Endothelial cell of umbilical vein (primary cell): ENCODE measurements around the gene SMAD2. TPM values are rescaled to one million over a fixed set of nuclear protein-coding genes. Genes with fewer than 3 reads are reported as not detected.

ENCODE experiments used
- BruUV-seq: library from RNA; stranded (reverse); fragments of 400-500 nt; replicated peaks from 2 replicates; lab custom pipeline; 2021; lab: Mats Ljungman, UMichigan
- CTCF ChIA-PET: fragments of 300-600, 350-600 bp; sonication (Branson Sonifier 250); formaldehyde crosslinking; loops from one replicate; lab custom pipeline; 2021; ENCODE audit warnings: antibody characterized with exemption, inconsistent platforms; lab: Charles Lee
- POLR2A ChIA-PET: fragments of 300-600, 350-600 bp; sonication (Branson Sonifier 250); formaldehyde crosslinking; loops from one replicate; lab custom pipeline; 2021; ENCODE audit warnings: antibody characterized with exemption, inconsistent platforms; lab: Charles Lee
- DNase-seq: peaks from one replicate; pipeline ENCODE4 v3.0.0-alpha.2; 2011; ENCODE audit warnings: low read depth, low spot score
- FAIRE-seq: peaks from 2 replicates; lab custom pipeline; 2011; peaks lifted over from hg19 to GRCh38; lab: Jason Lieb, UNC
- H2AFZ ChIP-seq: 2 replicates; pipeline ENCODE4 v1.6.0; 2012; ENCODE audit warnings: low read depth, low read length, control low read depth, inconsistent platforms
- H3K27ac ChIP-seq: 2 replicates; pipeline ENCODE4 v1.5.1; 2011; ENCODE audit warnings: low read depth, mild to moderate bottlenecking, control low read depth, low read length, moderate library complexity; ENCODE audit not compliant: insufficient read depth
- H3K27me3 ChIP-seq, 2 experiments: 2 replicates each; pipeline versions ENCODE4 v1.6.0 to v1.6.1; 2011; ENCODE audit warnings: low read length in 2 of 2, mixed read lengths in 1 of 2; ENCODE audit not compliant: control insufficient read depth in 2 of 2, insufficient read depth in 2 of 2
- H3K36me3 ChIP-seq, 2 experiments: 2 replicates in 1 of 2; 3 replicates in 1 of 2; pipeline ENCODE4 v1.5.1; 2011; ENCODE audit warnings: low read length in 2 of 2, mild to moderate bottlenecking in 1 of 2, moderate library complexity in 1 of 2; ENCODE audit not compliant: control insufficient read depth in 2 of 2, insufficient read depth in 2 of 2; ENCODE audit errors: extremely low read depth in 1 of 2
- H3K4me1 ChIP-seq: 3 replicates; pipeline ENCODE4 v1.5.1; 2011; ENCODE audit warnings: mild to moderate bottlenecking, low read length; ENCODE audit not compliant: control insufficient read depth, insufficient read depth; ENCODE audit errors: extremely low read depth
- H3K4me2 ChIP-seq: 2 replicates; pipeline ENCODE4 v1.6.1; 2011; ENCODE audit warnings: low read length, control low read depth, mixed read lengths; ENCODE audit not compliant: insufficient read depth
- H3K4me3 ChIP-seq, 3 experiments: fragments of 200-600 bp in 1 of 3; sonication (generic), shearing (Covaris generic) in 1 of 3; replicated peaks in 1 of 3; 2 replicates each; pipeline ENCODE4 v1.5.1; 2011 to 2016; ENCODE audit warnings: control low read depth in 3 of 3, low read length in 3 of 3, mild to moderate bottlenecking in 2 of 3, inconsistent platforms in 1 of 3, low read depth in 1 of 3, moderate library complexity in 1 of 3; ENCODE audit not compliant: insufficient read depth in 1 of 3
- H3K79me2 ChIP-seq: 2 replicates; pipeline ENCODE4 v1.6.0; 2012; ENCODE audit warnings: low read length, inconsistent platforms; ENCODE audit not compliant: control insufficient read depth, insufficient read depth
- H3K9ac ChIP-seq: replicated peaks from 2 replicates; pipeline ENCODE3; 2011; ENCODE audit warnings: low read length, control low read depth; ENCODE audit not compliant: insufficient read depth; ENCODE audit errors: extremely low read depth
- H3K9me1 ChIP-seq: replicated peaks from 3 replicates; pipeline ENCODE4 v1.6.0; 2011; ENCODE audit warnings: mild to moderate bottlenecking, low read length; ENCODE audit not compliant: control insufficient read depth, insufficient read depth; ENCODE audit errors: extremely low read depth
- H3K9me3 ChIP-seq: replicated peaks from 2 replicates; pipeline ENCODE4 v1.5.1; 2012; ENCODE audit warnings: low read length, inconsistent platforms; ENCODE audit not compliant: control insufficient read depth, insufficient read depth
- H4K20me1 ChIP-seq: replicated peaks from 2 replicates; pipeline ENCODE3; 2011; ENCODE audit warnings: mild to moderate bottlenecking, low read length; ENCODE audit not compliant: control insufficient read depth, insufficient read depth; ENCODE audit errors: extremely low read depth
- CTCF ChIP-seq, 2 donors: IDR thresholded peaks; 1 replicate in 1 of 2; 2 replicates in 1 of 2; pipeline ENCODE4 v1.5.1; 2011; ENCODE audit warnings: low read length in 2 of 2, mild to moderate bottlenecking in 2 of 2, moderate library complexity in 2 of 2, control low read depth in 1 of 2, inconsistent platforms in 1 of 2, low read depth in 1 of 2; ENCODE audit not compliant: insufficient read depth in 1 of 2; ENCODE audit errors: extremely low read depth in 1 of 2
- EZH2 ChIP-seq: IDR thresholded peaks from 2 replicates; pipeline ENCODE4 v1.6.1; 2012; ENCODE audit warnings: borderline replicate concordance, low read depth, mild to moderate bottlenecking, moderate library complexity, low read length, inconsistent platforms; ENCODE audit not compliant: severe bottlenecking
- FOS ChIP-seq: IDR thresholded peaks from 2 replicates; pipeline ENCODE4 v1.6.1; 2011; ENCODE audit warnings: mild to moderate bottlenecking, low read length, moderate library complexity, borderline replicate concordance; ENCODE audit not compliant: insufficient read depth
- JUN ChIP-seq: IDR thresholded peaks from 2 replicates; pipeline ENCODE4 v1.6.1; 2011; ENCODE audit warnings: borderline replicate concordance, low read depth; ENCODE audit not compliant: insufficient read length, insufficient read depth
- POLR2A ChIP-seq: IDR thresholded peaks from 2 replicates; pipeline ENCODE4 v1.6.1; 2012; ENCODE audit warnings: low read depth, mild to moderate bottlenecking, control low read depth, low read length
- POLR2AphosphoS5 ChIP-seq: IDR thresholded peaks from 2 replicates; pipeline ENCODE4 v1.6.1; 2012; ENCODE audit warnings: low read depth, mild to moderate bottlenecking, control low read depth, low read length, moderate library complexity; ENCODE audit not compliant: insufficient read depth
- dilution Hi-C: fragments of 300-500 bp; cut with MboI; formaldehyde crosslinking; loops from one replicate; pipeline ENCODE4 v1.15.0; 2019; ENCODE audit warnings: low sequenced_read_pairs; ENCODE audit not compliant: extremely low pct_ligation_motif_present
- intact Hi-C: fragments of 100-400 bp; cut with micrococcal nuclease; formaldehyde crosslinking; loops from one replicate; pipeline ENCODE4 v1.10.0; 2022
- polyA plus RNA-seq, 4 experiments: library from polyadenylated mRNA; depleted of rRNA in 3 of 4; stranded (reverse) in 3 of 4; unstranded in 1 of 4; fragments of >200 nt; gene quantifications; 2 replicates each; pipeline versions ENCODE4 v1.2.1 to v1.2.3, GENCODE V29; 2011 to 2012; ENCODE audit warnings: missing spikeins in 1 of 4
- total RNA-seq: library from RNA; stranded (reverse); gene quantifications from 2 replicates; pipeline ENCODE4 v1.2.3, GENCODE V29; 2021

The SMAD2 gene
- total and polyA plus RNA-seq, 2 donors (not counting 3 experiments of a cell fraction or from before 2014, with no cell fraction given), result 40.3 to 123 TPM

DNA sequence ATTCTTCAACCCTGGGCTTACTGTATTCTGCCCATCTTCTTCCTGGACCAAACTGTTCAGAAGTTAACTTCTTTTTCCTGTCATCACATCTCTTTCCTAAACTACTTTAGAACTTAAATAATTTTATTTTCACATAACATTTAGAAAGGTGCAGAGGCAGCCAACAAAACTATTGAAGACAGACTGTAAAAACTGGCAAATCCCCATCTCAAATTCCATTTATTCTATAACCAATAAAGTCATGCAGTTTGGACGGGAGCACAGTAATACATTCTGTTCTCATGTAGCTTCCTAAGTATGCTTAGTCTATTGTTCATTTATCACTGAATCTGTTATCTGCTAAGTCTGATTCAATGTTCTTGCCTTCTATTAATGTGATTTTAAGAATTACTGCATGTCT lies 99.1 kb downstream of the SMAD2 start:
- FAIRE-seq (no peak), DNase-seq (no peak)

More for the DNA sequence above, 99.1 kb downstream of the SMAD2 start:
- no peak overlapping the region for H3K27ac ChIP-seq
- H3K9ac ChIP-seq, result no peak overlapping the region
- no peaks in the 10 kb centered on the region for H3K27me3 ChIP-seq
- ChIA-PET POLR2A (no interaction called here), CTCF (no interaction called here)
- no peak overlapping the region for H2AFZ ChIP-seq
- no peaks in the 10 kb centered on the region for H3K79me2 ChIP-seq
- BruUV-seq, result no TSS peak
- H3K9me3 ChIP-seq, result no peaks in the 10 kb centered on the region
- H3K4me3 ChIP-seq, result no peak overlapping the region
- intact Hi-C loops, result no loop called here
- no peaks in the 10 kb centered on the region for H3K4me1 ChIP-seq
- TF ChIP-seq EZH2 (no peak), JUN (no peak), CTCF (IDR thresholded peaks at IDR 0.05; ENCODE audit: extremely low read depth in 1 of 2, insufficient read depth in 1 of 2, low read depth in 1 of 2, low read length in 2 of 2) (no peak), FOS (no peak), POLR2AphosphoS5 (no peak), POLR2A (no peak)
- H3K36me3 ChIP-seq, result peaks cover 0 to 2% of the 10 kb centered on the region in 2 experiments
- H3K9me1 ChIP-seq, result no peaks in the 10 kb centered on the region
- dilution Hi-C loops, result no loop called here
- H4K20me1 ChIP-seq, result no peaks in the 10 kb centered on the region
- H3K4me2 ChIP-seq, result no peak overlapping the region
